ENCODE data around the gene DCAF5. TPM values are rescaled to one million over a fixed set of nuclear protein-coding genes. Genes with fewer than 3 reads are reported as not detected.
A peak's percentile ranks its signal among the peaks of the same experiment; 100 is the strongest.

DCAF5 gene
- total and polyA plus RNA-seq, 2 of the 8 experiments (the other 6 are each of a cell fraction or from before 2014, with no cell fraction given): 24.3 to 31.0 TPM

DNA sequence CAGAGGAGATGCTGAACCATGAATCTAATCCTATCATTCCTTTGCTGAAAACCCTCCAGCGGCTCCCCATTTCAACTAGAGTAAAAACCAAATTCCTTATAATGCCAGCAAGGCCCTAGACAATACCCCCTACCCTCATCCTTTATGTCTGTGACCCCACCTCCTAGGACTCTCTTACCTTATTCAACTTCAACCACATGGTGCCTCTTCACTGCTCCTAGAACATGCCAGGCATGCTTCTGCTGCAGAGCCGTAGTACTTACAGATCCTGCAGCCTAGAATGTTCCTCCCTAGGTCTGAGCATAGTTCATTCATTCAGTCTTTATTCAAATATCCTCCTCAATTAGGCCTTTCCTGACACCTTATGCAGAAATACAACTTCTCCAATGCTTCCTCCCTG lies 54.9 kb downstream of the DCAF5 start:
- no peak overlapping the region for H2AK5ac ChIP-seq (ENCODE audit: low read depth, low read length)
- POLR2A ChIA-PET (ENCODE audit: partially characterized antibody): no interaction called here
- H2AFZ ChIP-seq (ENCODE audit: low read length): no peak overlapping the region
- peaks cover 0 to 2% of the 10 kb centered on the region in 2 experiments for H4K20me1 ChIP-seq (replicated peaks in 1 of 2; ENCODE audit: control insufficient read depth in 1 of 2, insufficient read depth in 2 of 2, low read length in 2 of 2)
- no peak overlapping the region for H3K23ac ChIP-seq (ENCODE audit: insufficient read length)
- no peak overlapping the region for H4K5ac ChIP-seq (ENCODE audit: insufficient read length, low read depth, low read length)
- 70% methylated on average over 2 of the region's 2 CpGs; no CpG with 5 or more reads in 1 of the 2 experiments for WGBS, 2 experiments (ENCODE audit: extremely low coverage in 1 of 2, insufficient coverage in 1 of 2, insufficient read length in 1 of 2, insufficient replicate concordance in 2 of 2, low coverage in 1 of 2, low lambda C conversion rate in 2 of 2, missing lambda C conversion rate in 1 of 2)
- no peak overlapping the region for H2BK5ac ChIP-seq (ENCODE audit: low read depth, low read length)
- no peak overlapping the region for H3K18ac ChIP-seq (ENCODE audit: extremely low read depth, low read length)
- H3K9ac ChIP-seq (replicated peaks in 1 of 4; ENCODE audit: extremely low read depth in 1 of 4, low read depth in 3 of 4, low read length in 3 of 4): no peak overlapping the region
- no peak overlapping the region; a peak in 1 of 4 replicates for H3K4me2 ChIP-seq (ENCODE audit: insufficient read depth in 1 of 2, low read depth in 2 of 2, low read length in 2 of 2)
- DNase-seq (ENCODE audit: low read depth in 1 of 2, low spot score in 2 of 2) (no peak), FAIRE-seq (peak; percentile 36)
- no peak overlapping the region for H2BK20ac ChIP-seq (ENCODE audit: low read length)
- no peak overlapping the region for H3K14ac ChIP-seq (ENCODE audit: insufficient read length)
- H4K91ac ChIP-seq (replicated peaks; ENCODE audit: insufficient read length, low read length): no peak overlapping the region
- no peaks in the 10 kb centered on the region for H3K36me3 ChIP-seq (ENCODE audit: control insufficient read depth in 2 of 4, insufficient read depth in 4 of 4, low read length in 3 of 4)
- no peak overlapping the region for H2BK15ac ChIP-seq (ENCODE audit: low read length)
- H3K23me2 ChIP-seq (ENCODE audit: low read depth, low read length): no peaks in the 10 kb centered on the region
- no peak overlapping the region for H3K4me3 ChIP-seq (ENCODE audit: extremely low read depth in 1 of 4, insufficient read depth in 2 of 4, low read depth in 3 of 4, low read length in 4 of 4)
- CTCF ChIA-PET (ENCODE audit: partially characterized antibody): interaction anchor here (0.6 to 3.9 kb wide), 6 partner anchors 10 to 190 kb away, joined by 3 to 38 read pairs (median 3); no protein-coding TSS in a partner anchor
- TF ChIP-seq, protein P1, sequence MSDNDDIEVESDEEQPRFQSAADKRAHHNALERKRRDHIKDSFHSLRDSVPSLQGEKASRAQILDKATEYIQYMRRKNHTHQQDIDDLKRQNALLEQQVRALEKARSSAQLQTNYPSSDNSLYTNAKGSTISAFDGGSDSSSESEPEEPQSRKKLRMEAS (IDR thresholded peaks at IDR 0.05): peak; percentile 78
- TF ChIP-seq TEAD4 (IDR thresholded peaks at IDR 0.05; ENCODE audit: low read depth, low read length) (peak; percentile 50; the same call in 1 of the 2 replicates), POU5F1 (IDR thresholded peaks at IDR 0.05; ENCODE audit: low read depth, low read length) (no peak)
- no peak overlapping the region for H2BK120ac ChIP-seq (replicated peaks; ENCODE audit: low read depth, low read length)
- H2BK12ac ChIP-seq (ENCODE audit: low read depth, low read length): no peak overlapping the region
- no peaks in the 10 kb centered on the region for H3K79me1 ChIP-seq (ENCODE audit: low read depth, low read length)
- H3K79me2 ChIP-seq (ENCODE audit: control insufficient read depth in 1 of 2, insufficient read depth in 2 of 2, low read length in 2 of 2): no peaks in the 10 kb centered on the region
- no peak overlapping the region for H3K4ac ChIP-seq (replicated peaks; ENCODE audit: insufficient read length, low read depth, low read length)
- no peak overlapping the region for H3K27ac ChIP-seq (ENCODE audit: low read depth, low read length)
- peaks cover 3 to 12% (median 11%) of the 10 kb centered on the region in 4 experiments; a peak in 6 of 7 replicates for H3K4me1 ChIP-seq (replicated peaks in 1 of 4; ENCODE audit: control insufficient read depth in 3 of 4, insufficient read depth in 4 of 4, low read length in 3 of 4)
- H3K56ac ChIP-seq (replicated peaks; ENCODE audit: insufficient read length, low read depth, low read length): no peak overlapping the region
- no peaks in the 10 kb centered on the region for H3K9me3 ChIP-seq (ENCODE audit: insufficient read depth in 2 of 2, low read depth in 1 of 2, low read length in 1 of 2)
- no peaks in the 10 kb centered on the region for H3K27me3 ChIP-seq (replicated peaks in 1 of 4; ENCODE audit: control insufficient read depth in 3 of 4, extremely low read depth in 1 of 4, insufficient read depth in 3 of 4, low read length in 3 of 4)
- H4K8ac ChIP-seq (ENCODE audit: extremely low read depth, insufficient read depth, low read length): no peak overlapping the region
